Rectal smooth muscle tissue (tissue), 1 donor: Measurements from ENCODE around the gene PSENEN.
"Not testable (repeated sequence)": the region's sequence is repeated elsewhere in the genome, so short reads cannot be mapped to it uniquely, and the experiment has no call there.

Source experiments
- H3K27ac ChIP-seq: one replicate; pipeline ENCODE4 v1.7.0; 2013; ENCODE audit warnings: low read depth, low read length, inconsistent platforms
- H3K27me3 ChIP-seq: one replicate; pipeline ENCODE4 v1.7.0; 2013; ENCODE audit warnings: low read length; ENCODE audit not compliant: control insufficient read depth, insufficient read depth
- H3K36me3 ChIP-seq: one replicate; pipeline ENCODE4 v1.7.0; 2013; ENCODE audit warnings: low read length; ENCODE audit not compliant: control insufficient read depth, insufficient read depth
- H3K4me1 ChIP-seq: one replicate; pipeline ENCODE4 v1.7.0; 2013; ENCODE audit warnings: low read length; ENCODE audit not compliant: control insufficient read depth, insufficient read depth
- H3K4me3 ChIP-seq: one replicate; pipeline ENCODE4 v1.7.0; 2013; ENCODE audit warnings: low read length
- H3K9ac ChIP-seq: one replicate; pipeline ENCODE4 v1.7.0; 2013; ENCODE audit warnings: low read length

The PSENEN gene

DNA sequence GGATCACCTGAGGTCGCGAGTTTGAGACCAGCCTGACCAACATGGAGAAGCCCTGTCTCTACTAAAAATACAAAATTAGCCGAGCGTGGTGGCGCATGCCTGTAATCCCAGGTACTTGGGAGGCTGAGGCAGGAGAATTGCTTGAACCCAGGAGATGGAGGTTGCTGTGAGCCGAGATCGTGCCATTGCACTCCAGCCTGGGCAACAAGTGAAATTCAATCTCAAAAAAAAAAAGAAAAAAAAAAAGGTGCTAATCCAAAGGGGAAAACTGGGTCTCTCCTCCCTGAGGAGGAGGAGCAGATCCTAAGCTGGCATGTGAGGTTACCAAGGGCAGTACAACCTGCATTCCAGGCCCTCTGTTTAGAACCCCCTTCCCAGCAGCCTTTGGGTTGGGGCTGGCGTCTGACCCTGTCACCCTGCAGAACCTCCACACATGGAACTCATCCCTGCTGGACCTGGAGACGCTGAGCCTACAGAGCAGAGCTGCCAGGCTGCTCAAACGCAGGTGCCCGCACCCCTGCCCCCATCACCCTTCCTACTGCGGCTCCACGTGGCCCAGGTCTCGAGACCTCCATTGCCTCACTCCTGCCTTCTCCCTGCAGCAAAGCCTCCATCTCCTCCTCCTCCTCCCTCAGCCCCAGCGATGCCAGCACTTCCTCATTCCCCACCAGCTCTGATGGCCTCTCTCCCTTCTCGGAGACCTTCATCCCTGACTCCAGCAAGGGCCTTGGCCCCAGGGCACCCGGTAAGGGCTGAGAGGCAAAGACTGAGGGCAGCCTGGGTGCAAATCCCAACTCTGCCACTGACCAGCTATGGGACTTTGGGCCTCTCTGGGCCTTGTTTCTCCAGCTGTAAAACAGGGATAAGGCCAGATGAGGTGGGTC, 19.2 kb downstream of the PSENEN start:
- Histone ChIP-seq H3K9ac (no peak overlapping the region), H3K4me1 (no peaks in the 10 kb centered on the region), H3K36me3 (no peaks in the 10 kb centered on the region), H3K4me3 (no peak overlapping the region), H3K27me3 (no peaks in the 10 kb centered on the region), H3K27ac (no peak overlapping the region)

- no peak overlapping the region for H3K27ac ChIP-seq
- H3K4me1 ChIP-seq = no peaks in the 10 kb centered on the region
- H3K4me3 ChIP-seq = no peak overlapping the region
- H3K27me3 ChIP-seq = no peaks in the 10 kb centered on the region
- H3K36me3 ChIP-seq = no peaks in the 10 kb centered on the region
- no peak overlapping the region for H3K9ac ChIP-seq
These were observed 21.2 kb downstream of the PSENEN start for GRCh38 chr19:35766571-35767104.

DNA sequence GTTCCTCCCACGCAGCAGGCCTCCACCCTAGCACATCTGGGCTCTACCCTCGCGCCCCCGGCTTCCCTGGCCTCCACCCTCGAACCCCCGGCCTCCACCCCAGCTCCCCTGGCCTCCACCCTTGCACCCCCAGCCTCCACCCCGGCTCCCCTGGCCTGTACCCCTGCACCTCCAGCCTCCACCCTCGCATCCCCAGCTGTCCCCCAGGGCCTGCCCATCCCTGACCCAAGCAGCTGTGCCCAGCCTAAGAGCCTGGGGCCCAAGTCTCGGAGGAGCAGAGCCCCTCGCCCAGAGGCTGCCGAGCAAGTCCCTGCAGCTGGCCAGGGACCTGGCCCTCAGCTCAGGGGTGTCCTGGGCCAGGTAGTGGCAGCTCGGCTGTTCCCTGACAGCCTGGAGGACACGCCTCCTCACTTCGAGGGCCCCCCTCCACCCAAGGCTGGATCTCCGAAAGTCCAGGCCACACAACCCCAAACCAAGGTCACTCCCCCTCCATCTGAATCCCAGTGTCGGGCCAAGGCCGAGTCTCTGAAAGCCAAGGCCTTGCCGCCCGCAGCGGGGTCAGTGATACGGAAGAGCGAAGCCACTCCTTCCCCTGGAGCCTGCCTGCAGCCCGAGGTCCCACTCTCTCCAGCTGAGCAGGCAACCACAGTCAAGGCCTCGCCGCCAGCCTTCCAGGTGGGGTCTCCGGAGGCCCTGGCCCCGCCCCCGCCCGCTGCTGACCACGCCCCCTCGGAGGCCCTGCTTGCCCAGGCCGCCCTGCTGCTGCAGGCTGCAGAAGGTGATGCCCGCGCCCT, 22.0 kb downstream of the PSENEN start:
- no peaks in the 10 kb centered on the region for H3K27me3 ChIP-seq
- no peak overlapping the region for H3K9ac ChIP-seq
- no peak overlapping the region for H3K4me3 ChIP-seq
- no peaks in the 10 kb centered on the region for H3K4me1 ChIP-seq
- H3K36me3 ChIP-seq = no peaks in the 10 kb centered on the region
- no peak overlapping the region for H3K27ac ChIP-seq

- no peaks in the 10 kb centered on the region for H3K4me1 ChIP-seq
- no peak overlapping the region for H3K4me3 ChIP-seq
- no peak overlapping the region for H3K9ac ChIP-seq
- H3K27ac ChIP-seq = no peak overlapping the region
- H3K27me3 ChIP-seq = no peaks in the 10 kb centered on the region
- no peaks in the 10 kb centered on the region for H3K36me3 ChIP-seq
These were observed 22.6 kb downstream of the PSENEN start for GRCh38 chr19:35768082-35768421.

DNA sequence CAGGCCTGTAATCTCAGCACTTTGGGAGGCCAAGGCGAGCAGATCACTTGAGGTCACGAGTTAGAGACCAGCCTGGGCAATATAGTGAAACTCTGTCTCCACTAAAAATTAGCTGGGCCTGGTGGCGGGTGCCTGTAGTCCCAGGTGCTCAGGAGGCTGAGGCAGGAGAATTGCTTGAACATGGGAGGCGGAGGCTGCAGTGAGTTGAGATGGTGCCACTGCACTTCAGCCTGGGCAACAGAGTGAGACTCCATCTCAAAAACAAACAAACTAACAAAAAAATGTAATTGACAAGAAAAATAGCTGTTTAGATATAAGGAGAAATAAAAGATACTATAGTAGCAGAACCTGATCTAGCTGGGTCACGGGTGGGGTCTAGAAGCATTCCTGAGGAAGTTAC, 26.9 kb downstream of the PSENEN start:
- not testable (repeated sequence) for H3K4me3 ChIP-seq, H3K4me1 ChIP-seq

DNA sequence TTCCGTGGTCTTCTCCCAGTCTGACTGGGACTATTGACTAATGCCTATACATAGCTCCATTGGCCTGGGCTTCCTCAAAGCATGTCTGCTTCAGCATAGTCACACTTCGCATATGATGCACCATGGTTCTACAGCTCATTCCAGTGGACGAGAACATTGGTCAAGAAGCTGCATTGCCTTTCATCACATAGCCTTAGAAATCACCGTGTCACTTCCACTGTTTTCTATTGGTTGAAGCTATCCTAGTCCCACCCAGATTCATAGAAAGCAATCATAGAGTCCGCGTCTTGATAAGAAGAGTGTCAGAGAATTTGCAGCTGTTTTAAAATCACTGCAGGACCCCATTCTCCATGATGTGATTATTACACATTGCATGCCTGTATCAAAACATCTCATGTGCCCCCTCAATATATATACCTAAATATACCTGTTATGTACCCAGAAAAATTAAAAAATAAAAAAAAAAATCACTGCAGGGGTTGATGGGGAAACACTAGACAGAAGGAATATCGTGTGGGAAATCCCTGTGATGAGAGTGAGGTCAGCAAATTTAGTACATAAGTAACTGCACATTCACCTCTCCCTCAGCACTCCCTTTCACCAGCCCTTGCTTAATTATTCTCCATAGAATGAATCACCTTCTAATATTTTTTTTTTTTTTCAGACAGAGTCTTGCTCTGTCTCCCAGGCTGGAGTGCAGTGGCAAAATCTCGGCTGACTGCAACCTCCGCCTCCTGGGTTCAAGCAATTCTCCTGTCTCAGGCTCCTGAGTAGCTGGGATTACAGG, 27.8 kb downstream of the PSENEN start:
- Histone ChIP-seq H3K4me1 (peaks cover 2% of the 10 kb centered on the region), H3K4me3 (no peak overlapping the region), H3K27ac (no peak overlapping the region), H3K9ac (no peak overlapping the region), H3K27me3 (no peaks in the 10 kb centered on the region), H3K36me3 (no peaks in the 10 kb centered on the region)

More for the DNA sequence above, 26.9 kb downstream of the PSENEN start:
- H3K36me3 ChIP-seq, H3K27me3 ChIP-seq, H3K9ac ChIP-seq, H3K27ac ChIP-seq: not testable (repeated sequence)

DNA sequence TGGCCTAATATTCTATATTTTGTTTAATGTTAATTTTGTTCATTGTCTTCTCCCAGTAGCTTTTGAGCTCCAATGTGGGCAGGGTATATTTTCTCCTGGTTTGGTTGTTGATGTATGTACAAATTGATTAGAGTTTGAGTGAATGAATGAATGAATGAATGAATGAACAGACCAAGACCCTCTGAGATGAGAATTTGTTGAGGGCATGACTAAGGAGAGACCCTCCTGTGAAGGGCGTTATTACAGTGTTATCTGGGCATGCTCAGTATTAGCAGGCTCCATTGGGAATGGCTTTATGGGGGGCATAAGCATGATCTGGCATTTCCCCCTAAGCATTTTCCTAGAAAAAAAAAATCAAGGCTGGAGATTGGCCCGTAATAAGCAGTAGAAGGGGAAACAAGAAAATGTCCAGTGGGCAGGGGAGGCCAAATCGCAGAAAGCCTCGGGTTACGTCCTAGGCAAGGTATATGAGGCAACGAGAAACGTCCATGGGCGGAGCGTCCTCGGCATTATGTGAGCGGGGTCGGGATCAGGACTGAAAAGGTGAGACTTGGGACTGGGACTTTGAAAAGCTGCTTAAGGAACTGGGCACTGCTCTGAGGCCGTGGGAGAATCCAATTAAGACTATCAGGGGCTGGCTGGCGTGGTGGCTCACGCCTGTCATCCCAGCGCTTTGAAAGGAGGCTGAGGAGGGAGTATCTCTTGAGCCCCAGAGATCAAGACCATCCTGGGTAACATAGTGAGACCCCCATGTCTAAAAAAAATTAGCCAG, 29.0 kb downstream of the PSENEN start:
- Histone ChIP-seq H3K27me3 (no peaks in the 10 kb centered on the region), H3K9ac (no peak overlapping the region), H3K36me3 (peaks cover 3% of the 10 kb centered on the region), H3K27ac (no peak overlapping the region), H3K4me3 (peak overlapping the region; percentile 70), H3K4me1 (peaks cover 2% of the 10 kb centered on the region)

DNA sequence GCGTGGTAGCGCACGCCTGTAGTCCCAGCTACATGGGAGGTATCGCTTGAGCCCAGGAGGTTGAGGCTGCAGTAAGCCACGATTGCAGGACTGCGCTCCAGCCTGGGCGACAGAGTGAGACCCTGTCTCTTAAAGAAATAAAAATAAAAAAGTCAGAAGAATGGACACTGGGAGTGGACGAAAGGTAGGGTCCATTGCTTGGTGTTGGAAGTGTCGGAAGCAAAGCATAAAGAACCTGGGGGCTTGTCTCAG, 29.5 kb downstream of the PSENEN start:
- Histone ChIP-seq H3K27me3 (no peaks in the 10 kb centered on the region), H3K27ac (no peak overlapping the region), H3K9ac (no peak overlapping the region), H3K36me3 (peaks cover 3% of the 10 kb centered on the region), H3K4me1 (peaks cover 2% of the 10 kb centered on the region), H3K4me3 (peak overlapping the region; percentile 70)

- Histone ChIP-seq H3K36me3 (peaks cover 3% of the 10 kb centered on the region), H3K9ac (no peak within 1 kb of the TSS), H3K27ac (no peak within 1 kb of the TSS), H3K4me1 (peaks cover 2% of the 10 kb centered on the region), H3K4me3 (peak within 1 kb of the TSS; percentile 70), H3K27me3 (no peaks in the 10 kb centered on the region)
These were observed 30.0 kb downstream of the PSENEN start, which contains the start of gene ARHGAP33 for GRCh38 chr19:35775298-35776101. TSS of gene ARHGAP33 (plus strand) at chr19:35775564. CDS start at chr19:35775659, 95 bp downstream.

GRCh38 chr19:35776102-35776788, 30.8 kb downstream of the PSENEN start:
- Histone ChIP-seq H3K27me3 (no peaks in the 10 kb centered on the region), H3K4me3 (peak overlapping the region; percentile 34), H3K4me1 (peaks cover 2% of the 10 kb centered on the region), H3K27ac (no peak overlapping the region), H3K9ac (peak overlapping the region; percentile 14), H3K36me3 (peaks cover 5% of the 10 kb centered on the region)
